HepG2 (cell line): ENCODE results near the gene PSENEN. TPM values are rescaled to one million over a fixed set of nuclear protein-coding genes. Genes with fewer than 3 reads are reported as not detected.

Experiments used
- BCL6 ChIP-seq: IDR thresholded peaks from 2 replicates; pipeline ENCODE4 v1.6.1; 2016; ENCODE audit warnings: missing genetic modification reagents, missing compliant biosample characterization
- CREM ChIP-seq, 2 experiments: sonication (generic) in 1 of 2; formaldehyde crosslinking in 1 of 2; IDR thresholded peaks; 2 replicates each; pipeline versions ENCODE4 v1.4.0 to v1.6.1; 2016 to 2020; ENCODE audit warnings: antibody characterized with exemption in 1 of 2, mild to moderate bottlenecking in 1 of 2, missing genetic modification reagents in 1 of 2
- NCOR1 ChIP-seq: fragments of 200-600 bp; sonication (generic); IDR thresholded peaks from 2 replicates; pipeline ENCODE4 v1.7.0; 2017; ENCODE audit warnings: antibody characterized with exemption, low read length, borderline replicate concordance
- SOX5 ChIP-seq: IDR thresholded peaks from 2 replicates; pipeline ENCODE4 v1.6.1; 2016; ENCODE audit warnings: borderline replicate concordance
- ZNF207 ChIP-seq: fragments of 450-650 bp; IDR thresholded peaks from 2 replicates; pipeline ENCODE4 v1.6.1; 2016; ENCODE audit warnings: antibody characterized with exemption, borderline replicate concordance
- ZNF274 ChIP-seq: sonication (generic); formaldehyde crosslinking; IDR thresholded peaks from 2 replicates; pipeline ENCODE4 v1.5.1; 2020; ENCODE audit warnings: mild to moderate bottlenecking, missing genetic modification reagents
- ZNF652 ChIP-seq: IDR thresholded peaks from 2 replicates; pipeline ENCODE4 v1.6.1; 2016; ENCODE audit warnings: low read depth, borderline replicate concordance
- ZNF792 ChIP-seq: IDR thresholded peaks from 2 replicates; pipeline ENCODE4 v1.6.1; 2016
- ZNF878 ChIP-seq: sonication (generic); formaldehyde crosslinking; IDR thresholded peaks from 2 replicates; pipeline ENCODE4 v1.8.1; 2023; ENCODE audit warnings: mild to moderate bottlenecking, missing genetic modification reagents, moderate library complexity
- polyA plus RNA-seq, 8 experiments: library from polyadenylated mRNA; depleted of rRNA in 3 of 8; stranded (reverse) in 7 of 8; unstranded in 1 of 8; fragments of >200 nt; fragmentation: Illumina TruSeq in 4 of 8; extraction: Trizol in 4 of 8; gene quantifications; 2 replicates each; pipeline versions ENCODE4 v1.2.1 to v1.2.3, GENCODE V29; 2011 to 2016; ENCODE audit warnings: low read depth in 4 of 8, missing spikeins in 1 of 8, mixed read lengths in 1 of 8; ENCODE audit not compliant: insufficient read depth in 1 of 8
- total RNA-seq, 5 experiments: library from RNA; depleted of rRNA; stranded (reverse); fragments of >200 nt; fragmentation: Illumina TruSeq; extraction: Trizol; gene quantifications; 2 replicates each; pipeline ENCODE4 v1.2.3, GENCODE V29; 2016; ENCODE audit warnings: low read depth in 1 of 5
- TF ChIP-seq, protein P1 (sequence below): sonication (generic); formaldehyde crosslinking; conservative IDR thresholded peaks from 2 replicates; pipeline ENCODE4 v1.4.0; 2020; ENCODE audit warnings: missing genetic modification reagents
- TF ChIP-seq, protein P2 (sequence below): sonication (generic); formaldehyde crosslinking; IDR thresholded peaks from 2 replicates; pipeline ENCODE4 v1.4.0; 2020; ENCODE audit warnings: mild to moderate bottlenecking, missing genetic modification reagents
- TF ChIP-seq, protein P3 (sequence below): sonication (generic); formaldehyde crosslinking; IDR thresholded peaks from 2 replicates; pipeline ENCODE4 v1.5.1; 2020; ENCODE audit warnings: missing genetic modification reagents, mild to moderate bottlenecking, borderline replicate concordance
- TF ChIP-seq, protein P4 (sequence below): sonication (generic); formaldehyde crosslinking; IDR thresholded peaks from 2 replicates; pipeline ENCODE4 v1.4.0; 2020; ENCODE audit warnings: missing genetic modification reagents
- TF ChIP-seq, protein P5 (sequence below): sonication (generic); formaldehyde crosslinking; IDR thresholded peaks from 2 replicates; pipeline ENCODE4 v1.8.1; 2023; ENCODE audit warnings: mild to moderate bottlenecking, moderate library complexity, missing genetic modification reagents
- TF ChIP-seq, protein P6 (sequence below): sonication (generic); formaldehyde crosslinking; conservative IDR thresholded peaks from 2 replicates; pipeline ENCODE4 v1.4.0; 2020; ENCODE audit warnings: mild to moderate bottlenecking, missing genetic modification reagents, moderate library complexity

Gene PSENEN
- total and polyA plus RNA-seq, 2 of the 13 experiments (the other 11 are each of a cell fraction or from before 2014, with no cell fraction given) = 16.9 to 34.2 TPM

DNA sequence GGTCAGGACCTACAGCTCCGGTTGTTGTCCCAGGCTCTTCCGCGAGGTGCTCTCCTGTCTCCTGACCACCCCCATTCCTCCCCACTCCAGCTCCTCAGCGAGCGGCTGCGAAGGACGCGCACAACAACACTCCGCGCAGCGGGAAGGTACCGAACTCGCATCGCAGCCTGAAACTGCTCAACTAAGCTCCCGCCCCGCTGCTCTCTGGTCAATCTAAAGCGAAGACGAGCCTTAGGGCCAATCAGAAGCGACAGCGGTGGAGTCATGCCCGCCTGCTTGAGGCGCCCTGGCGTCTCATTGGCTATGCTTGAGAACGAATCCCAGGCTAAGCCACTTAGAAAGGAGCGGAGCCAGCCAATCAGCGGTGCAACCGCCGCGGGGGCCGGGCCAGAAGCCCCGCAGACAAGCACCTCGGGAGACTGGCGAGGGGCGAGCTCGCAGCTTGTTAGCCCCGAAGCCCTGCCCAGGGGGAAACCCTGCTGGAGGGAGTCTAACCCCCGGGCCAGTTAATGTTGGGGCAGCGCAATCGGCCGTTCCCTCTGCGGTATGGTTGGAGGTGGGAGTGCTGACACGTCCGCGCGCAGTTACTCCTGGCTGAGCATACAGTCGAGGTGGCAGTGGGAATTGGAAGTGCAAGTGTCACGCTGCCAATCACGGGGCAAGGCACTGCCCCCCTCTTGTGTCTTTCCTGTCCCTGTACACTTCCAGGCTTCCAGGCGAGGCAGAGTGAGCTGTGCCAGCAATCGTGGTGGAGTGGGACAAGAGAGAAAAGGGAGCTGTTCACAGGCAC lies 43.0 kb upstream of the PSENEN start (continued):
- TF ChIP-seq, protein P1, sequence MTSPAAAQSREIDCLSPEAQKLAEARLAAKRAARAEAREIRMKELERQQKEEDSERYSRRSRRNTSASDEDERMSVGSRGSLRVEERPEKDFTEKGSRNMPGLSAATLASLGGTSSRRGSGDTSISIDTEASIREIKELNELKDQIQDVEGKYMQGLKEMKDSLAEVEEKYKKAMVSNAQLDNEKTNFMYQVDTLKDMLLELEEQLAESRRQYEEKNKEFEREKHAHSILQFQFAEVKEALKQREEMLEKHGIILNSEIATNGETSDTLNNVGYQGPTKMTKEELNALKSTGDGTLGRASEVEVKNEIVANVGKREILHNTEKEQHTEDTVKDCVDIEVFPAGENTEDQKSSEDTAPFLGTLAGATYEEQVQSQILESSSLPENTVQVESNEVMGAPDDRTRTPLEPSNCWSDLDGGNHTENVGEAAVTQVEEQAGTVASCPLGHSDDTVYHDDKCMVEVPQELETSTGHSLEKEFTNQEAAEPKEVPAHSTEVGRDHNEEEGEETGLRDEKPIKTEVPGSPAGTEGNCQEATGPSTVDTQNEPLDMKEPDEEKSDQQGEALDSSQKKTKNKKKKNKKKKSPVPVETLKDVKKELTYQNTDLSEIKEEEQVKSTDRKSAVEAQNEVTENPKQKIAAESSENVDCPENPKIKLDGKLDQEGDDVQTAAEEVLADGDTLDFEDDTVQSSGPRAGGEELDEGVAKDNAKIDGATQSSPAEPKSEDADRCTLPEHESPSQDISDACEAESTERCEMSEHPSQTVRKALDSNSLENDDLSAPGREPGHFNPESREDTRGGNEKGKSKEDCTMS (CRISPR knock-in tag) = no peak
- TF ChIP-seq ZNF207 (no peak), ZNF274 (peak; percentile 72; the same call in 1 of the 2 replicates), SOX5 (CRISPR knock-in tag) (no peak), NCOR1 (no peak), BCL6 (CRISPR knock-in tag) (no peak), ZNF878 (CRISPR knock-in tag) (no peak), CREM (IDR thresholded peaks at IDR 0.05) (peak; percentile 60; the same call in 1 of the 2 replicates), CREM (CRISPR knock-in tag; IDR thresholded peaks at IDR 0.05) (no peak), ZNF792 (0 out of 2 replicates have a peak, but pooled peaks have one; percentile 16), ZNF652 (CRISPR knock-in tag) (no peak)
- TF ChIP-seq, protein P2, sequence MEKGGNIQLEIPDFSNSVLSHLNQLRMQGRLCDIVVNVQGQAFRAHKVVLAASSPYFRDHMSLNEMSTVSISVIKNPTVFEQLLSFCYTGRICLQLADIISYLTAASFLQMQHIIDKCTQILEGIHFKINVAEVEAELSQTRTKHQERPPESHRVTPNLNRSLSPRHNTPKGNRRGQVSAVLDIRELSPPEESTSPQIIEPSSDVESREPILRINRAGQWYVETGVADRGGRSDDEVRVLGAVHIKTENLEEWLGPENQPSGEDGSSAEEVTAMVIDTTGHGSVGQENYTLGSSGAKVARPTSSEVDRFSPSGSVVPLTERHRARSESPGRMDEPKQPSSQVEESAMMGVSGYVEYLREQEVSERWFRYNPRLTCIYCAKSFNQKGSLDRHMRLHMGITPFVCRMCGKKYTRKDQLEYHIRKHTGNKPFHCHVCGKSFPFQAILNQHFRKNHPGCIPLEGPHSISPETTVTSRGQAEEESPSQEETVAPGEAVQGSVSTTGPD (CRISPR knock-in tag) = no peak
- TF ChIP-seq, protein P3, sequence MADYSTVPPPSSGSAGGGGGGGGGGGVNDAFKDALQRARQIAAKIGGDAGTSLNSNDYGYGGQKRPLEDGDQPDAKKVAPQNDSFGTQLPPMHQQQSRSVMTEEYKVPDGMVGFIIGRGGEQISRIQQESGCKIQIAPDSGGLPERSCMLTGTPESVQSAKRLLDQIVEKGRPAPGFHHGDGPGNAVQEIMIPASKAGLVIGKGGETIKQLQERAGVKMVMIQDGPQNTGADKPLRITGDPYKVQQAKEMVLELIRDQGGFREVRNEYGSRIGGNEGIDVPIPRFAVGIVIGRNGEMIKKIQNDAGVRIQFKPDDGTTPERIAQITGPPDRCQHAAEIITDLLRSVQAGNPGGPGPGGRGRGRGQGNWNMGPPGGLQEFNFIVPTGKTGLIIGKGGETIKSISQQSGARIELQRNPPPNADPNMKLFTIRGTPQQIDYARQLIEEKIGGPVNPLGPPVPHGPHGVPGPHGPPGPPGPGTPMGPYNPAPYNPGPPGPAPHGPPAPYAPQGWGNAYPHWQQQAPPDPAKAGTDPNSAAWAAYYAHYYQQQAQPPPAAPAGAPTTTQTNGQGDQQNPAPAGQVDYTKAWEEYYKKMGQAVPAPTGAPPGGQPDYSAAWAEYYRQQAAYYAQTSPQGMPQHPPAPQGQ = no peak
- TF ChIP-seq, protein P4, sequence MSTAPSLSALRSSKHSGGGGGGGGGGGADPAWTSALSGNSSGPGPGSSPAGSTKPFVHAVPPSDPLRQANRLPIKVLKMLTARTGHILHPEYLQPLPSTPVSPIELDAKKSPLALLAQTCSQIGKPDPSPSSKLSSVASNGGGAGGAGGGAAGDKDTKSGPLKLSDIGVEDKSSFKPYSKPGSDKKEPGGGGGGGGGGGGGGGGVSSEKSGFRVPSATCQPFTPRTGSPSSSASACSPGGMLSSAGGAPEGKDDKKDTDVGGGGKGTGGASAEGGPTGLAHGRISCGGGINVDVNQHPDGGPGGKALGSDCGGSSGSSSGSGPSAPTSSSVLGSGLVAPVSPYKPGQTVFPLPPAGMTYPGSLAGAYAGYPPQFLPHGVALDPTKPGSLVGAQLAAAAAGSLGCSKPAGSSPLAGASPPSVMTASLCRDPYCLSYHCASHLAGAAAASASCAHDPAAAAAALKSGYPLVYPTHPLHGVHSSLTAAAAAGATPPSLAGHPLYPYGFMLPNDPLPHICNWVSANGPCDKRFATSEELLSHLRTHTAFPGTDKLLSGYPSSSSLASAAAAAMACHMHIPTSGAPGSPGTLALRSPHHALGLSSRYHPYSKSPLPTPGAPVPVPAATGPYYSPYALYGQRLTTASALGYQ (CRISPR knock-in tag) = no peak
- TF ChIP-seq, protein P5, sequence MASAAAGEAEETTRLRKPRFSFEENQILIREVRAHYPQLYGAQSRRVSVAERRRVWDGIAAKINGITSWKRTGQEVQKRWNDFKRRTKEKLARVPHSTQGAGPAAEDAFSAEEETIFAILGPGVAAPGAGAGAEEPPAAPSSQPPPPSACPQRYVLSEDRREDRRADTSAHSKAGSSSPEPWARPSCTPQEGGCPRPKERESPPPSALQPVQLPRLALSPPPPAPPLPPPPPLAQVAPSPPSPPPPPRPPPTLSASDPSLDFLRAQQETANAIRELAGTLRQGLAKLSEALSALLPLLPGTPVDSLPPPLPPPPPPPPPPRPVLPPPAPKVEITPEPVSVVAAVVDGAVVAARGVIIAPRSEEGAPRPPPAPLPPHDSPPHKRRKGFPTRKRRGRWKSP = peak; percentile 86
- TF ChIP-seq, protein P6, sequence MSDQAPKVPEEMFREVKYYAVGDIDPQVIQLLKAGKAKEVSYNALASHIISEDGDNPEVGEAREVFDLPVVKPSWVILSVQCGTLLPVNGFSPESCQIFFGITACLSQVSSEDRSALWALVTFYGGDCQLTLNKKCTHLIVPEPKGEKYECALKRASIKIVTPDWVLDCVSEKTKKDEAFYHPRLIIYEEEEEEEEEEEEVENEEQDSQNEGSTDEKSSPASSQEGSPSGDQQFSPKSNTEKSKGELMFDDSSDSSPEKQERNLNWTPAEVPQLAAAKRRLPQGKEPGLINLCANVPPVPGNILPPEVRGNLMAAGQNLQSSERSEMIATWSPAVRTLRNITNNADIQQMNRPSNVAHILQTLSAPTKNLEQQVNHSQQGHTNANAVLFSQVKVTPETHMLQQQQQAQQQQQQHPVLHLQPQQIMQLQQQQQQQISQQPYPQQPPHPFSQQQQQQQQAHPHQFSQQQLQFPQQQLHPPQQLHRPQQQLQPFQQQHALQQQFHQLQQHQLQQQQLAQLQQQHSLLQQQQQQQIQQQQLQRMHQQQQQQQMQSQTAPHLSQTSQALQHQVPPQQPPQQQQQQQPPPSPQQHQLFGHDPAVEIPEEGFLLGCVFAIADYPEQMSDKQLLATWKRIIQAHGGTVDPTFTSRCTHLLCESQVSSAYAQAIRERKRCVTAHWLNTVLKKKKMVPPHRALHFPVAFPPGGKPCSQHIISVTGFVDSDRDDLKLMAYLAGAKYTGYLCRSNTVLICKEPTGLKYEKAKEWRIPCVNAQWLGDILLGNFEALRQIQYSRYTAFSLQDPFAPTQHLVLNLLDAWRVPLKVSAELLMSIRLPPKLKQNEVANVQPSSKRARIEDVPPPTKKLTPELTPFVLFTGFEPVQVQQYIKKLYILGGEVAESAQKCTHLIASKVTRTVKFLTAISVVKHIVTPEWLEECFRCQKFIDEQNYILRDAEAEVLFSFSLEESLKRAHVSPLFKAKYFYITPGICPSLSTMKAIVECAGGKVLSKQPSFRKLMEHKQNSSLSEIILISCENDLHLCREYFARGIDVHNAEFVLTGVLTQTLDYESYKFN (CRISPR knock-in tag) = peak; percentile 19; the same call in 1 of the 2 replicates
